SH-SY5Y (cell line): ENCODE results near the gene SLC7A14.

Experiments used
- GATA2 ChIP-seq: IDR thresholded peaks from 2 replicates; pipeline ENCODE4 v1.6.1; 2011; ENCODE audit warnings: mild to moderate bottlenecking, low read depth, low read length
- GATA3 ChIP-seq: IDR thresholded peaks from 2 replicates; pipeline ENCODE4 v1.6.1; 2011; ENCODE audit warnings: low read depth, mild to moderate bottlenecking, low read length, moderate library complexity

GRCh38 chr3:170432416-170432815 lies 153.5 kb downstream of the SLC7A14 start:
- TF ChIP-seq GATA2, result no peak
- no peak for TF ChIP-seq GATA3
